ENCODE results near the gene LRRK1.

The LRRK1 gene

DNA sequence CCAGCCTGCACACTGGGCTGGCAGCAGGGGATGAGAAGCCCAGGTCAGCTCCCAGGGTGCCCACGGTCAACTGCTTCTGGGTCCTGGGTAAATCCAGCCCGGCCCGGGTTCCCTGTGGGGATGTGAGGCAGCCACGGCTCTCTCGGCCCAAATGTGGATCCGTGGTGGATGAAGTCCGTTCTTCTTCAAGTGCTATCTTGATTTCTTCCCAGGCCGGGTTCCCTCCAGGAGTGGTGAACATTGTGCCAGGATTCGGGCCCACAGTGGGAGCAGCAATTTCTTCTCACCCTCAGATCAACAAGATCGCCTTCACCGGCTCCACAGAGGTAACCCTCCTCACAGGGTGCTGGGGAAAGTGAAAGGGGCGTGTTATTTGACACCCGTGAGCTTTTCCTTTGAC, 23.4 kb upstream of the LRRK1 start:
- Histone ChIP-seq H3K27me3 (no peaks in the 10 kb centered on the region), H3K4me1 (no peaks in the 10 kb centered on the region; the same call in 1 of the 2 replicates), H3K4me3 (ENCODE audit: low read depth, low read length) (no peak overlapping the region), H3K36me3 (no peaks in the 10 kb centered on the region), H3K9me3 (no peaks in the 10 kb centered on the region)
- DNase-seq = no peak
- TF ChIP-seq, protein P1, sequence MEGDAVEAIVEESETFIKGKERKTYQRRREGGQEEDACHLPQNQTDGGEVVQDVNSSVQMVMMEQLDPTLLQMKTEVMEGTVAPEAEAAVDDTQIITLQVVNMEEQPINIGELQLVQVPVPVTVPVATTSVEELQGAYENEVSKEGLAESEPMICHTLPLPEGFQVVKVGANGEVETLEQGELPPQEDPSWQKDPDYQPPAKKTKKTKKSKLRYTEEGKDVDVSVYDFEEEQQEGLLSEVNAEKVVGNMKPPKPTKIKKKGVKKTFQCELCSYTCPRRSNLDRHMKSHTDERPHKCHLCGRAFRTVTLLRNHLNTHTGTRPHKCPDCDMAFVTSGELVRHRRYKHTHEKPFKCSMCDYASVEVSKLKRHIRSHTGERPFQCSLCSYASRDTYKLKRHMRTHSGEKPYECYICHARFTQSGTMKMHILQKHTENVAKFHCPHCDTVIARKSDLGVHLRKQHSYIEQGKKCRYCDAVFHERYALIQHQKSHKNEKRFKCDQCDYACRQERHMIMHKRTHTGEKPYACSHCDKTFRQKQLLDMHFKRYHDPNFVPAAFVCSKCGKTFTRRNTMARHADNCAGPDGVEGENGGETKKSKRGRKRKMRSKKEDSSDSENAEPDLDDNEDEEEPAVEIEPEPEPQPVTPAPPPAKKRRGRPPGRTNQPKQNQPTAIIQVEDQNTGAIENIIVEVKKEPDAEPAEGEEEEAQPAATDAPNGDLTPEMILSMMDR (IDR thresholded peaks at IDR 0.05; ENCODE audit: low read depth, low read length) = no peak

DNA sequence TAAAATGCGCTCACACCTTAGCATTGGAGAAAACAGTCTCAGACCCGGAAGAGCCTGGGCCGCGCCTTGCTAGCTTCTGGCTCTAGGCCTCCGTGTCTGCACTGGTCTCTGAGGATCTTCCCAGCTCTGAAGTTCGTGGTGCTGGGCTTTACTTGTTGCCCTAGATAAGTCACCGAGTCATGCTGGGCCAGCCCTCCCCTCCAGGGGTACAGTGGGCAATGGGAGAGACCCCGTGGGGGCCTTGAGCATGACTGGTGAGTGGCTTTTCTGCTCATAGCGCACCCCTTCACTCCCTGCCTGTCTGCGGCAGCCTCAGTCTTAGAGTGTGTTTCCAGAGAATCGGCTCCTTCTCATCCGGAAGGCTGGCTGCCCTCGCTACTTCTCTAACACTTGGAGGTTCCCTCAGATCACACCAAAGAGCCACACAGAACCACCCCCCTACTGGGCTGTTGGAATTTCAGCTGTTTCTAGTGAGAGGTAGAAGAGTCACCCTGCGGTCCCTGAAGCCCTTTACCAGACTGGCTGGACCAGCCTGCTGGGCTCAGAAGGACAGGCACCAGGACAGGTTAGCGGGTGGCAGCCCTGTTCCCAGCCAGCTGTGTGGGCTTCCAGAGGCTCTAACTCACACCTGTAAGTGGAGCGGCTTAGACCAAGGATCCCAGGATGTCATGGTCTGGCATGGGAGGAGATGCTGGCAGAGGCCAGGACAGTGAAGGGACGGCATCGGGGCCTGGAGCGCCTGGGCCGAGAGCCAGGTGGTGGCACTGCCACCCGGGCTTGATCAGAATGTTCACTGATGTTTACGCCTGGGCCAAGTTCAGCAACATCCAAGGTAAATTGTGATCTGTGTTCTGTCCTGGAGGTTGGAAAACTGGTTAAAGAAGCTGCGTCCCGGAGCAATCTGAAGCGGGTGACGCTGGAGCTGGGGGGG, 21.7 kb upstream of the LRRK1 start:
- DNase-seq = no peak
- TF ChIP-seq, protein P1 (IDR thresholded peaks at IDR 0.05; ENCODE audit: low read depth, low read length) = no peak
- Histone ChIP-seq H3K9me3 (no peaks in the 10 kb centered on the region), H3K36me3 (no peaks in the 10 kb centered on the region), H3K4me3 (ENCODE audit: low read depth, low read length) (no peak overlapping the region), H3K27me3 (no peaks in the 10 kb centered on the region), H3K4me1 (peaks cover 7% of the 10 kb centered on the region)

DNA sequence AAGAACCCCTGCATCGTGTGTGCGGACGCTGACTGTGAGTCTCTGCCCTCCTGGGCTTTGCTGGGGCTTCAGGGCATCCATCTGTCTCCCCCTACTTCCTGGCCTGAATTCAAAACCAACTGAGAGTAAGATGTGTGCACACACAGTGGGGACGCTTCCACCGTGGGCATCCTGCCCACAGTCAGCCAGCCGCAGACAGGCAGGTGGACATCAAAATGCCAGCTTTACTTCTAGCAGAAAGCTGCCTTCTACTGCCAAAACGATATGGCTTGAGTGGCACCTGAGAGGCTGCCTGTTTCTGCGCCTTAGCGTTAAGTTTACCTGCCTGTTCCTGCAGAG, 21.0 kb upstream of the LRRK1 start:
- no peaks in the 10 kb centered on the region for H3K9me3 ChIP-seq
- no peaks in the 10 kb centered on the region for H3K36me3 ChIP-seq
- H3K4me3 ChIP-seq (ENCODE audit: low read depth, low read length) = no peak overlapping the region
- H3K4me1 ChIP-seq = peaks cover 7% of the 10 kb centered on the region
- TF ChIP-seq, protein P1 (IDR thresholded peaks at IDR 0.05; ENCODE audit: low read depth, low read length) = no peak
- H3K27me3 ChIP-seq = no peaks in the 10 kb centered on the region
- DNase-seq = no peak

DNA sequence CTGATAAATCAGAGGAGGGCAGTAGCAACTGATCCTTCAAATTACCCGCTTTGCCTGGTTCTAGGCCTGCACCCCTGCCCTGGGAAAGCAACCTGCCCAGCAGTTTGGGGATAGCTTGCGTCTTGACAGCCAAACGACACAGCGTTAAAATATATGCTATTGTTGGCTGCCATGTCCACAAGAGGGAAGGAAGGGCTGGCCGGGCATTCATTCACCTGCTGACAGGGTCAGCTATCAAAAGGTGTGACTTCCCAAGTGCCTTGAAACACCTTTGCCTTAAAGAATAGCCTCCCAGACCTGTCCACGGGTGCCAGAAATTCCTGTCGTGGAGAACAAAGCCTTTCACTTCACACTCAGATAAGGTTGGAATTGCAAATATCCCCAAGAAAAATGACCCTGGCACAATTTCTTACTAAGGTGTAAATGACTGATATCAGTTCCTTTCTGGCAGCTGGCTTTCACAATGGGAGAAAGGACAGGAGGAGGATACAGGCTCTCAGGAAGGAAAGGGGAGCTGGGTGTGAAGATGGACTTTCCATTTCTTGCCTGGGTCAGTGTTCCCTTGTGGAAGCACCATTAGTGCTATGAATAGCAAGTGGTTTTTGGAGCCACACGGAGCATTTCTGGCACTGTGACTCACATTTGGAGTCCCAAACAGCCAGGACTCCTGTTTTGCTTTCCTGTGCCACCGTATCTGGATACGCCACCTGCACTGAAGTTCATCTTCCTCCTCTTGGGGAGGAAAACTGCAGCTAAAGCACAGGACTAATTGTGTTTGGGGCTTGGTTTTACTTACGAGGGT, 20.3 kb upstream of the LRRK1 start:
- Histone ChIP-seq H3K36me3 (no peaks in the 10 kb centered on the region), H3K9me3 (no peaks in the 10 kb centered on the region), H3K27me3 (no peaks in the 10 kb centered on the region), H3K4me3 (ENCODE audit: low read depth, low read length) (no peak overlapping the region), H3K4me1 (peaks cover 7% of the 10 kb centered on the region)
- no peak for DNase-seq
- TF ChIP-seq, protein P1 (IDR thresholded peaks at IDR 0.05; ENCODE audit: low read depth, low read length) = no peak

DNA sequence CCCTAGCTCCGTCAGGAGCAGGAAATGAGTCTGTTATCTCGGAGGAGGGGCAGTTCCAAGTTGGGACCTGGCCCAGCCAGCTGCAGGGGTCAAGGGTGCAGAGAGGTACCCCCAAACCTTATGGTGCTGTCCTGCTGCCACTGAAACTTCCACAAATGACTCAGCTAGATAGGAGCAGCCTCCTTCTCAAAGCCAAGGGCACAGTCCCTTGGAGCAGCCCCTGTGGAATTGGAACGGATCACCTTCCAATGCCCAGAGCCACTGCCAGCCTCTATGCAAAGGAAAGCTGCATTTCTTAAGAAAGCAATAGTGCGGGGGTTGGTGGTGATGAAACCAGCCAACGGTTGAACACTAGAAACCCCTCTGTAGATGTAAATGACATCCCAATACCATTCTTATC, 19.6 kb upstream of the LRRK1 start:
- TF ChIP-seq, protein P1 (IDR thresholded peaks at IDR 0.05; ENCODE audit: low read depth, low read length) = no peak
- DNase-seq = no peak
- peaks cover 7% of the 10 kb centered on the region for H3K4me1 ChIP-seq
- no peaks in the 10 kb centered on the region for H3K36me3 ChIP-seq
- no peaks in the 10 kb centered on the region for H3K9me3 ChIP-seq
- no peaks in the 10 kb centered on the region for H3K27me3 ChIP-seq
- no peak overlapping the region for H3K4me3 ChIP-seq (ENCODE audit: low read depth, low read length)
